H1 (cell line): ENCODE results near the gene FBXO2. TPM values are rescaled to one million over a fixed set of nuclear protein-coding genes. Genes with fewer than 3 reads are reported as not detected.

Source experiments
- EGR1 ChIP-seq: IDR thresholded peaks from 2 replicates; pipeline ENCODE4 v1.6.1; 2011; ENCODE audit warnings: low read depth, low read length, borderline replicate concordance
- polyA plus RNA-seq, 7 experiments: library from polyadenylated mRNA; depleted of rRNA in 3 of 7; stranded (reverse) in 5 of 7; unstranded in 2 of 7; fragments of >200 nt in 5 of 7; fragments of 200-250 nt in 2 of 7; gene quantifications; 1 replicate in 5 of 7; 2 replicates in 1 of 7; 4 replicates in 1 of 7; pipeline versions ENCODE4 v1.2.1 to v1.2.3, GENCODE V29; 2011 to 2013; ENCODE audit warnings: missing spikeins in 2 of 7, mixed read lengths in 2 of 7
- total RNA-seq: library from RNA; stranded (reverse); fragmentation: NEBNext Ultra II Directional; extraction: Animal tissue kit (Norgen Biotek cat#: 25700); gene quantifications from 2 replicates; pipeline ENCODE4 v1.2.1, GENCODE V29; 2021
- TF ChIP-seq, protein P1 (sequence below): fragments of 300-600 bp; sonication (generic); IDR thresholded peaks from 2 replicates; pipeline ENCODE4 v1.7.1; 2012; ENCODE audit warnings: low read length, moderate library complexity, mild to moderate bottlenecking, inconsistent platforms; ENCODE audit not compliant: insufficient replicate concordance

The FBXO2 gene
- total and polyA plus RNA-seq, 2 of the 8 experiments (the other 6 are each of a cell fraction or from before 2014, with no cell fraction given): 51.3 to 57.9 TPM

DNA sequence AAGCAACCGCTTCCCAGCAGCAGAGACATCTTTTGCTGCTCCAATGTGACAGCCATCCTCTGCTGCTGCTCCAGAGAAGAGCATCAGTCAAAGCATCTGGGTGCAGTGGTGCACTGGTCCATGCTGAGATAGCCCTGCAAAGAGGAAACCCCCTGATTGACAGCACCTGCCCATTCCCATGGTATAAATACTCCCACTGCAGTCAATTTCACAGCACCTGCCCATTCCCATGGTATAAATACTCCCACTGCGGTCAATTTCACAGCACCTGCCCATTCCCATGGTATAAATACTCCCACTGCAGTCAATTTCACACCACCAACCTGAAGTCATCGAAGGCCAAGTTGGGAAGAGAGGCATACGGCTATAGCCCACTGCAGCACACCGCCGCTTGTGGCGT, 25.5 kb downstream of the FBXO2 start (continued):
- TF ChIP-seq, protein P1, sequence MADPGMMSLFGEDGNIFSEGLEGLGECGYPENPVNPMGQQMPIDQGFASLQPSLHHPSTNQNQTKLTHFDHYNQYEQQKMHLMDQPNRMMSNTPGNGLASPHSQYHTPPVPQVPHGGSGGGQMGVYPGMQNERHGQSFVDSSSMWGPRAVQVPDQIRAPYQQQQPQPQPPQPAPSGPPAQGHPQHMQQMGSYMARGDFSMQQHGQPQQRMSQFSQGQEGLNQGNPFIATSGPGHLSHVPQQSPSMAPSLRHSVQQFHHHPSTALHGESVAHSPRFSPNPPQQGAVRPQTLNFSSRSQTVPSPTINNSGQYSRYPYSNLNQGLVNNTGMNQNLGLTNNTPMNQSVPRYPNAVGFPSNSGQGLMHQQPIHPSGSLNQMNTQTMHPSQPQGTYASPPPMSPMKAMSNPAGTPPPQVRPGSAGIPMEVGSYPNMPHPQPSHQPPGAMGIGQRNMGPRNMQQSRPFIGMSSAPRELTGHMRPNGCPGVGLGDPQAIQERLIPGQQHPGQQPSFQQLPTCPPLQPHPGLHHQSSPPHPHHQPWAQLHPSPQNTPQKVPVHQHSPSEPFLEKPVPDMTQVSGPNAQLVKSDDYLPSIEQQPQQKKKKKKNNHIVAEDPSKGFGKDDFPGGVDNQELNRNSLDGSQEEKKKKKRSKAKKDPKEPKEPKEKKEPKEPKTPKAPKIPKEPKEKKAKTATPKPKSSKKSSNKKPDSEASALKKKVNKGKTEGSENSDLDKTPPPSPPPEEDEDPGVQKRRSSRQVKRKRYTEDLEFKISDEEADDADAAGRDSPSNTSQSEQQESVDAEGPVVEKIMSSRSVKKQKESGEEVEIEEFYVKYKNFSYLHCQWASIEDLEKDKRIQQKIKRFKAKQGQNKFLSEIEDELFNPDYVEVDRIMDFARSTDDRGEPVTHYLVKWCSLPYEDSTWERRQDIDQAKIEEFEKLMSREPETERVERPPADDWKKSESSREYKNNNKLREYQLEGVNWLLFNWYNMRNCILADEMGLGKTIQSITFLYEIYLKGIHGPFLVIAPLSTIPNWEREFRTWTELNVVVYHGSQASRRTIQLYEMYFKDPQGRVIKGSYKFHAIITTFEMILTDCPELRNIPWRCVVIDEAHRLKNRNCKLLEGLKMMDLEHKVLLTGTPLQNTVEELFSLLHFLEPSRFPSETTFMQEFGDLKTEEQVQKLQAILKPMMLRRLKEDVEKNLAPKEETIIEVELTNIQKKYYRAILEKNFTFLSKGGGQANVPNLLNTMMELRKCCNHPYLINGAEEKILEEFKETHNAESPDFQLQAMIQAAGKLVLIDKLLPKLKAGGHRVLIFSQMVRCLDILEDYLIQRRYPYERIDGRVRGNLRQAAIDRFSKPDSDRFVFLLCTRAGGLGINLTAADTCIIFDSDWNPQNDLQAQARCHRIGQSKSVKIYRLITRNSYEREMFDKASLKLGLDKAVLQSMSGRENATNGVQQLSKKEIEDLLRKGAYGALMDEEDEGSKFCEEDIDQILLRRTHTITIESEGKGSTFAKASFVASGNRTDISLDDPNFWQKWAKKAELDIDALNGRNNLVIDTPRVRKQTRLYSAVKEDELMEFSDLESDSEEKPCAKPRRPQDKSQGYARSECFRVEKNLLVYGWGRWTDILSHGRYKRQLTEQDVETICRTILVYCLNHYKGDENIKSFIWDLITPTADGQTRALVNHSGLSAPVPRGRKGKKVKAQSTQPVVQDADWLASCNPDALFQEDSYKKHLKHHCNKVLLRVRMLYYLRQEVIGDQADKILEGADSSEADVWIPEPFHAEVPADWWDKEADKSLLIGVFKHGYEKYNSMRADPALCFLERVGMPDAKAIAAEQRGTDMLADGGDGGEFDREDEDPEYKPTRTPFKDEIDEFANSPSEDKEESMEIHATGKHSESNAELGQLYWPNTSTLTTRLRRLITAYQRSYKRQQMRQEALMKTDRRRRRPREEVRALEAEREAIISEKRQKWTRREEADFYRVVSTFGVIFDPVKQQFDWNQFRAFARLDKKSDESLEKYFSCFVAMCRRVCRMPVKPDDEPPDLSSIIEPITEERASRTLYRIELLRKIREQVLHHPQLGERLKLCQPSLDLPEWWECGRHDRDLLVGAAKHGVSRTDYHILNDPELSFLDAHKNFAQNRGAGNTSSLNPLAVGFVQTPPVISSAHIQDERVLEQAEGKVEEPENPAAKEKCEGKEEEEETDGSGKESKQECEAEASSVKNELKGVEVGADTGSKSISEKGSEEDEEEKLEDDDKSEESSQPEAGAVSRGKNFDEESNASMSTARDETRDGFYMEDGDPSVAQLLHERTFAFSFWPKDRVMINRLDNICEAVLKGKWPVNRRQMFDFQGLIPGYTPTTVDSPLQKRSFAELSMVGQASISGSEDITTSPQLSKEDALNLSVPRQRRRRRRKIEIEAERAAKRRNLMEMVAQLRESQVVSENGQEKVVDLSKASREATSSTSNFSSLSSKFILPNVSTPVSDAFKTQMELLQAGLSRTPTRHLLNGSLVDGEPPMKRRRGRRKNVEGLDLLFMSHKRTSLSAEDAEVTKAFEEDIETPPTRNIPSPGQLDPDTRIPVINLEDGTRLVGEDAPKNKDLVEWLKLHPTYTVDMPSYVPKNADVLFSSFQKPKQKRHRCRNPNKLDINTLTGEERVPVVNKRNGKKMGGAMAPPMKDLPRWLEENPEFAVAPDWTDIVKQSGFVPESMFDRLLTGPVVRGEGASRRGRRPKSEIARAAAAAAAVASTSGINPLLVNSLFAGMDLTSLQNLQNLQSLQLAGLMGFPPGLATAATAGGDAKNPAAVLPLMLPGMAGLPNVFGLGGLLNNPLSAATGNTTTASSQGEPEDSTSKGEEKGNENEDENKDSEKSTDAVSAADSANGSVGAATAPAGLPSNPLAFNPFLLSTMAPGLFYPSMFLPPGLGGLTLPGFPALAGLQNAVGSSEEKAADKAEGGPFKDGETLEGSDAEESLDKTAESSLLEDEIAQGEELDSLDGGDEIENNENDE: no peak
- TF ChIP-seq EGR1: no peak
